SH-SY5Y (cell line): Measurements from ENCODE around the gene ZNF800.

Experiments
- GATA2 ChIP-seq: IDR thresholded peaks from 2 replicates; pipeline ENCODE4 v1.6.1; 2011; ENCODE audit warnings: mild to moderate bottlenecking, low read depth, low read length
- GATA3 ChIP-seq: IDR thresholded peaks from 2 replicates; pipeline ENCODE4 v1.6.1; 2011; ENCODE audit warnings: low read depth, mild to moderate bottlenecking, low read length, moderate library complexity

GRCh38 chr7:127418459-127418858 lies 26.0 kb upstream of the ZNF800 start:
- TF ChIP-seq GATA2 (no peak), GATA3 (no peak)
